IMR-90 (cell line): Measurements from ENCODE around the gene FKBP10. TPM values are rescaled to one million over a fixed set of nuclear protein-coding genes. Genes with fewer than 3 reads are reported as not detected.

Experiments used
- ATAC-seq: fragments of 200-7000 bp; cut with Tn5 transposase; 2 replicates; pipeline ENCODE4 v1.9.1; 2020; ENCODE audit warnings: low read depth, mild to moderate bottlenecking, moderate library complexity
- Bru-seq: library from RNA; stranded (reverse); fragments of 400-500 nt; gene quantifications from one replicate; lab custom pipeline; 2021; lab: Mats Ljungman, UMichigan
- BruChase-seq, 2 experiments: library from RNA; stranded (reverse); fragments of 400-500 nt; gene quantifications; one replicate each; lab custom pipeline; 2021; lab: Mats Ljungman, UMichigan
- BruUV-seq: library from RNA; stranded (reverse); fragments of 400-500 nt; replicated peaks from 2 replicates; lab custom pipeline; 2021; lab: Mats Ljungman, UMichigan
- CTCF ChIA-PET: fragments of 300-600 bp; formaldehyde crosslinking; extraction: SDS; loops from one replicate; lab custom pipeline; 2021; ENCODE audit warnings: antibody characterized with exemption; lab: Yijun Ruan, JAX
- POLR2A ChIA-PET: fragments of 300-600 bp; sonication (Branson Sonifier 250); formaldehyde crosslinking; loops from one replicate; lab custom pipeline; 2022; ENCODE audit warnings: antibody characterized with exemption; ENCODE audit not compliant: unreplicated experiment; lab: Charles Lee
- DNase-seq: peaks from one replicate; pipeline ENCODE4 v3.0.0; 2013
- H2AFZ ChIP-seq: replicated peaks from 2 replicates; pipeline ENCODE3; 2013; ENCODE audit warnings: low read length, mild to moderate bottlenecking; ENCODE audit not compliant: poor library complexity
- H2AK5ac ChIP-seq: 2 replicates; pipeline ENCODE4 v1.6.1; 2013; ENCODE audit warnings: low read depth, low read length, inconsistent platforms
- H2AK9ac ChIP-seq: replicated peaks from 2 replicates; pipeline ENCODE3; 2013; ENCODE audit warnings: mild to moderate bottlenecking, low read depth, low read length, moderate library complexity; ENCODE audit not compliant: poor library complexity
- H2BK120ac ChIP-seq: 2 replicates; pipeline ENCODE4 v1.6.1; 2013; ENCODE audit warnings: low read depth, low read length, inconsistent platforms
- H2BK15ac ChIP-seq: 3 replicates; pipeline ENCODE4 v1.6.1; 2013; ENCODE audit warnings: low read depth, low read length, inconsistent platforms
- H2BK20ac ChIP-seq: 2 replicates; pipeline ENCODE4 v1.6.1; 2013; ENCODE audit warnings: low read depth, mild to moderate bottlenecking, inconsistent platforms, low read length, moderate library complexity
- H2BK5ac ChIP-seq: 2 replicates; pipeline ENCODE4 v1.6.1; 2013; ENCODE audit warnings: mild to moderate bottlenecking, low read depth, low read length, inconsistent platforms; ENCODE audit not compliant: poor library complexity, severe bottlenecking
- H3K14ac ChIP-seq: replicated peaks from 2 replicates; pipeline ENCODE4 v1.6.1; 2013; ENCODE audit warnings: low read depth, low read length, inconsistent platforms
- H3K18ac ChIP-seq: 2 replicates; pipeline ENCODE4 v1.6.1; 2013; ENCODE audit warnings: low read depth, low read length, control low read depth
- H3K23ac ChIP-seq: 2 replicates; pipeline ENCODE4 v1.6.1; 2013; ENCODE audit warnings: low read depth, low read length, inconsistent platforms
- H3K27ac ChIP-seq: 2 replicates; pipeline ENCODE4 v1.5.1; 2013; ENCODE audit warnings: mild to moderate bottlenecking, control low read depth, low read length; ENCODE audit not compliant: insufficient read depth
- H3K27me3 ChIP-seq: 2 replicates; pipeline ENCODE4 v1.6.1; 2013; ENCODE audit warnings: low read length; ENCODE audit not compliant: control insufficient read depth, insufficient read depth
- H3K36me3 ChIP-seq: 2 replicates; pipeline ENCODE4 v1.6.1; 2013; ENCODE audit warnings: low read length, mixed read lengths; ENCODE audit not compliant: control insufficient read depth, insufficient read depth
- H3K4ac ChIP-seq: 2 replicates; pipeline ENCODE4 v1.6.1; 2013; ENCODE audit warnings: low read depth, low read length, inconsistent platforms
- H3K4me1 ChIP-seq: 2 replicates; pipeline ENCODE4 v1.6.1; 2013; ENCODE audit warnings: low read length, mixed read lengths; ENCODE audit not compliant: control insufficient read depth, insufficient read depth
- H3K4me2 ChIP-seq: 2 replicates; pipeline ENCODE4 v1.6.1; 2013; ENCODE audit warnings: low read depth, mild to moderate bottlenecking, control low read depth, low read length, moderate library complexity
- H3K4me3 ChIP-seq: 2 replicates; pipeline ENCODE4 v1.5.1; 2013; ENCODE audit warnings: low read depth, mild to moderate bottlenecking, control low read depth, low read length, moderate library complexity; ENCODE audit not compliant: insufficient read depth
- H3K56ac ChIP-seq: 2 replicates; pipeline ENCODE4 v1.6.1; 2013; ENCODE audit warnings: low read length, inconsistent platforms; ENCODE audit not compliant: insufficient read depth; ENCODE audit errors: extremely low read depth
- H3K79me1 ChIP-seq, 2 experiments: 2 replicates each; pipeline ENCODE4 v1.6.1; 2013; ENCODE audit warnings: low read length in 2 of 2, inconsistent platforms in 1 of 2, low read depth in 1 of 2
- H3K9ac ChIP-seq: 2 replicates; pipeline ENCODE4 v1.6.1; 2013; ENCODE audit warnings: low read depth, low read length, control low read depth
- H3K9me1 ChIP-seq: 2 replicates; pipeline ENCODE4 v1.6.1; 2013; ENCODE audit warnings: low read length, inconsistent platforms; ENCODE audit not compliant: insufficient read depth
- H3K9me3 ChIP-seq: 2 replicates; pipeline ENCODE4 v1.6.1; 2013; ENCODE audit warnings: low read length; ENCODE audit not compliant: control insufficient read depth, insufficient read depth
- H4K20me1 ChIP-seq: 2 replicates; pipeline ENCODE4 v1.6.1; 2013; ENCODE audit warnings: low read length, inconsistent platforms; ENCODE audit not compliant: insufficient read depth
- H4K5ac ChIP-seq: 2 replicates; pipeline ENCODE4 v1.6.1; 2013; ENCODE audit warnings: mild to moderate bottlenecking, low read depth, low read length, control low read depth
- H4K8ac ChIP-seq, 2 experiments: 2 replicates each; pipeline ENCODE4 v1.6.1; 2013; ENCODE audit warnings: low read depth in 2 of 2, low read length in 2 of 2, control low read depth in 1 of 2, inconsistent platforms in 1 of 2
- H4K91ac ChIP-seq: 2 replicates; pipeline ENCODE4 v1.6.1; 2013; ENCODE audit warnings: low read depth, low read length, inconsistent platforms; ENCODE audit not compliant: insufficient read depth
- CHD1 ChIP-seq: IDR thresholded peaks from 2 replicates; pipeline ENCODE4 v1.6.1; 2012; ENCODE audit warnings: low read depth, low read length, improper control_type of control experiment
- FOS ChIP-seq: fragments of 150-350 bp; IDR thresholded peaks from 2 replicates; pipeline ENCODE4 v1.6.1; 2016; ENCODE audit warnings: low read depth, low read length
- MAFK ChIP-seq: IDR thresholded peaks from 2 replicates; pipeline ENCODE4 v1.6.1; 2012; ENCODE audit warnings: low read depth, low read length, improper control_type of control experiment
- MAZ ChIP-seq: IDR thresholded peaks from 2 replicates; pipeline ENCODE4 v1.6.1; 2012; ENCODE audit warnings: low read depth, mild to moderate bottlenecking, low read length, improper control_type of control experiment, moderate library complexity, borderline replicate concordance
- MXI1 ChIP-seq: IDR thresholded peaks from 2 replicates; pipeline ENCODE4 v1.6.1; 2012; ENCODE audit warnings: low read depth, mild to moderate bottlenecking, low read length, moderate library complexity, borderline replicate concordance
- POLR2A ChIP-seq: IDR thresholded peaks from 2 replicates; pipeline ENCODE4 v1.6.1; 2012; ENCODE audit warnings: mild to moderate bottlenecking, low read depth, low read length
- SMC3 ChIP-seq: fragments of 150-350 bp; IDR thresholded peaks from 2 replicates; pipeline ENCODE4 v1.6.1; 2016; ENCODE audit warnings: low read depth, mild to moderate bottlenecking, antibody characterized with exemption, low read length, moderate library complexity
- WGBS, 2 experiments: methylation state at CpG; one replicate each; pipeline versions ENCODE4 v1.1.5 to v1.1.7; 2013; ENCODE audit warnings: missing lambda C conversion rate in 2 of 2; ENCODE audit not compliant: insufficient read length in 1 of 2; ENCODE audit errors: extremely low coverage in 2 of 2; 5-methylcytosine and 5-hydroxymethylcytosine counted together
- dilution Hi-C: fragments of 300-500 bp; cut with HindIII; formaldehyde crosslinking; loops from one replicate; pipeline ENCODE4 v1.14.3; 2018; ENCODE audit warnings: low sequenced_read_pairs; ENCODE audit not compliant: unreplicated experiment
- in situ Hi-C: fragments of 300-500 bp; cut with MboI; formaldehyde crosslinking; loops from 3 replicates; pipeline ENCODE4 v1.14.3; 2019; ENCODE audit warnings: low sequenced_read_pairs, inconsistent platforms, mixed read lengths
- intact Hi-C: fragments of 100-400 bp; cut with micrococcal nuclease; formaldehyde crosslinking; loops from 2 replicates; pipeline ENCODE4 v1.10.0; 2022
- long read RNA-seq: library from polyadenylated mRNA; unstranded; transcript quantifications from one replicate; pipeline ENCODE4 v2.0.0, GENCODE V29; 2021; ENCODE audit not compliant: unreplicated experiment
- polyA plus RNA-seq, 3 experiments: library from polyadenylated mRNA; depleted of rRNA; stranded (reverse); fragments of >200 nt; gene quantifications; 2 replicates each; pipeline ENCODE4 v1.2.3, GENCODE V29; 2012; ENCODE audit warnings: low replicate concordance in 1 of 3
- total RNA-seq: library from RNA; depleted of rRNA; stranded (reverse); fragments of >200 nt; gene quantifications from 2 replicates; pipeline ENCODE4 v1.2.3, GENCODE V29; 2012; rRNA removed
- TF ChIP-seq, protein P1 (sequence below): fragments of 150-350 bp; IDR thresholded peaks from 2 replicates; pipeline ENCODE4 v1.6.1; 2016; ENCODE audit warnings: low read depth, mild to moderate bottlenecking, low read length, moderate library complexity, borderline replicate concordance

Gene FKBP10, protein sequence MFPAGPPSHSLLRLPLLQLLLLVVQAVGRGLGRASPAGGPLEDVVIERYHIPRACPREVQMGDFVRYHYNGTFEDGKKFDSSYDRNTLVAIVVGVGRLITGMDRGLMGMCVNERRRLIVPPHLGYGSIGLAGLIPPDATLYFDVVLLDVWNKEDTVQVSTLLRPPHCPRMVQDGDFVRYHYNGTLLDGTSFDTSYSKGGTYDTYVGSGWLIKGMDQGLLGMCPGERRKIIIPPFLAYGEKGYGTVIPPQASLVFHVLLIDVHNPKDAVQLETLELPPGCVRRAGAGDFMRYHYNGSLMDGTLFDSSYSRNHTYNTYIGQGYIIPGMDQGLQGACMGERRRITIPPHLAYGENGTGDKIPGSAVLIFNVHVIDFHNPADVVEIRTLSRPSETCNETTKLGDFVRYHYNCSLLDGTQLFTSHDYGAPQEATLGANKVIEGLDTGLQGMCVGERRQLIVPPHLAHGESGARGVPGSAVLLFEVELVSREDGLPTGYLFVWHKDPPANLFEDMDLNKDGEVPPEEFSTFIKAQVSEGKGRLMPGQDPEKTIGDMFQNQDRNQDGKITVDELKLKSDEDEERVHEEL
- total RNA-seq, result 156 and 170 TPM in 2 replicates
- polyA plus RNA-seq (2012; rRNA removed), result 984 and 1,083 TPM in 2 replicates
- 808 and 968 TPM in 2 replicates for polyA plus RNA-seq (2012; cell fraction: cytosol; rRNA removed)
- 1,533 and 3,276 TPM in 2 replicates for polyA plus RNA-seq (2012; cell fraction: nucleus; rRNA removed; ENCODE audit: low replicate concordance)
- Bru-seq, nascent RNA, result percentile 94 among the genes with signal in this experiment
- percentile 98 among the genes with signal in this experiment for BruChase-seq, experiment 1, labeled RNA remaining after a 6-hour chase
- BruChase-seq, experiment 2, labeled RNA remaining after a 2-hour chase, result percentile 97 among the genes with signal in this experiment
- long read RNA-seq, transcript FKBP10-201 (10 exons, 2,662 nt), result major isoform, 19 of 68 reads
- long read RNA-seq, partial matches to known transcripts, result 28 of 68 reads
- long read RNA-seq, other reads (novel, unspliced or antisense), result 18 of 68 reads

DNA sequence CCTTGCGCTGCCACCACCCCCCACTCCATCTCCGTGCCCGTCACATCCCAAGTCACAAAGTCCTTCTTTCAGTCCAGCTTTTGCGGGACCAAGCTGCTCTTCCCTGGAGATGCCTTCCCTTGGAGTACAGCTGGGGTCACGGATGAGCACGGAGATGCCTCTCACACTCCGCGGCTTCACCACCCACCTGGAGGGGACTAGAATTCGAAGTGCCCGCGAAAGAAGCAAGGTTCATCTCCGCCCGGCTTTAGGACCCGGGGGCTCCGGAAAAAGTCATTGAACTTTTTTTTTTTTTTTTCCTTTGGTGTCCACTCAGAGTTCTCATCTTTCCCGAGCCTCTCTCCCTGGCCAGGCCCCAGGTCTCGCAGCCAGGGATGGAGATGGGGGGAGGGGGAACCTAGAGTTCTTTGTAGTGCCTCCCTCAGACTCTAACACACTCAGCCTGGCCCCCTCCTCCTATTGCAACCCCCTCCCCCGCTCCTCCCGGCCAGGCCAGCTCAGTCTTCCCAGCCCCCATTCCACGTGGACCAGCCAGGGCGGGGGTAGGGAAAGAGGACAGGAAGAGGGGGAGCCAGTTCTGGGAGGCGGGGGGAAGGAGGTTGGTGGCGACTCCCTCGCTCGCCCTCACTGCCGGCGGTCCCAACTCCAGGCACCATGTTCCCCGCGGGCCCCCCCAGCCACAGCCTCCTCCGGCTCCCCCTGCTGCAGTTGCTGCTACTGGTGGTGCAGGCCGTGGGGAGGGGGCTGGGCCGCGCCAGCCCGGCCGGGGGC lies at the start of gene FKBP10:
Gene FKBP10, plus strand, starts transcription at position 624 of the 771 bp plus-strand sequence. Its CDS starts 31 bp downstream, at position 655.
- dilution Hi-C loops, result no loop called here

More for the DNA sequence above, at the start of gene FKBP10:
- Histone ChIP-seq H3K9me3 (no peaks in the 10 kb centered on the region), H3K9ac (peak within 1 kb of the TSS; percentile 96), H2AK9ac (peak within 1 kb of the TSS; percentile 100), H3K4me2 (peak within 1 kb of the TSS; percentile 94), H2AFZ (peak within 1 kb of the TSS; percentile 94), H2BK120ac (peak within 1 kb of the TSS; percentile 81), H3K36me3 (peaks cover 16% of the 10 kb centered on the region), H3K4me3 (peak within 1 kb of the TSS; percentile 88), H2BK15ac (peak within 1 kb of the TSS; percentile 98; the same call in 2 of the 3 replicates), H4K20me1 (peaks cover 45% of the 10 kb centered on the region), H3K23ac (peak within 1 kb of the TSS; percentile 95), H3K9me1 (peaks cover 30% of the 10 kb centered on the region), H2AK5ac (peak within 1 kb of the TSS; percentile 95), H3K4me1 (peaks cover 23% of the 10 kb centered on the region), H3K79me1 (peaks cover 19 to 85% of the 10 kb centered on the region in 2 experiments), H2BK5ac (peak within 1 kb of the TSS; percentile 94), H3K27ac (peak within 1 kb of the TSS; percentile 93), H4K5ac (peak within 1 kb of the TSS; percentile 92), H3K56ac (peak within 1 kb of the TSS; percentile 96), H3K18ac (peak within 1 kb of the TSS; percentile 87), H2BK20ac (peak within 1 kb of the TSS; percentile 72; the same call in 1 of the 2 replicates), H3K4ac (peak within 1 kb of the TSS; percentile 100), H4K8ac (peak within 1 kb of the TSS; percentile 92 to 94), H3K14ac (peak within 1 kb of the TSS; percentile 100), H3K27me3 (no peaks in the 10 kb centered on the region), H4K91ac (peak within 1 kb of the TSS; percentile 95)
- DNase-seq (peak; percentile 92), ATAC-seq (peak; percentile 66)
- intact Hi-C loops, result loop anchor here (1.0 to 2.0 kb wide), 3 partner anchors 52 to 146 kb away; partner anchors contain the start of genes ACLY and KLHL11
- no TSS peak for BruUV-seq
- ChIA-PET POLR2A (interaction anchor here (0.6 to 0.7 kb wide), 3 partner anchors 102 to 206 kb away, joined by 3 to 6 read pairs (median 5); no protein-coding TSS in a partner anchor), CTCF (no interaction called here)
- 2% methylated on average over 8 of the region's 35 CpGs; no CpG with 5 or more reads in 1 of the 2 experiments for WGBS, 2 experiments
- in situ Hi-C loops, result no loop called here
- no peak for TF ChIP-seq MAFK
- TF ChIP-seq CHD1, result no peak
- no peak for TF ChIP-seq FOS
- TF ChIP-seq POLR2A, result peak; percentile 80; the same call in 1 of the 2 replicates
- peak; percentile 94 for TF ChIP-seq MAZ
- TF ChIP-seq, protein P1, sequence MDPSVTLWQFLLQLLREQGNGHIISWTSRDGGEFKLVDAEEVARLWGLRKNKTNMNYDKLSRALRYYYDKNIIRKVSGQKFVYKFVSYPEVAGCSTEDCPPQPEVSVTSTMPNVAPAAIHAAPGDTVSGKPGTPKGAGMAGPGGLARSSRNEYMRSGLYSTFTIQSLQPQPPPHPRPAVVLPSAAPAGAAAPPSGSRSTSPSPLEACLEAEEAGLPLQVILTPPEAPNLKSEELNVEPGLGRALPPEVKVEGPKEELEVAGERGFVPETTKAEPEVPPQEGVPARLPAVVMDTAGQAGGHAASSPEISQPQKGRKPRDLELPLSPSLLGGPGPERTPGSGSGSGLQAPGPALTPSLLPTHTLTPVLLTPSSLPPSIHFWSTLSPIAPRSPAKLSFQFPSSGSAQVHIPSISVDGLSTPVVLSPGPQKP, result no peak
- TF ChIP-seq MXI1, result peak; percentile 86
- TF ChIP-seq SMC3, result no peak
